GM19043 (cell line): ENCODE measurements around the gene MTFR2.
"Not testable (repeated sequence)": the region's sequence is repeated elsewhere in the genome, so short reads cannot be mapped to it uniquely, and the experiment has no call there.

ENCODE experiments used
- ATAC-seq: cut with Tn5 transposase; IDR thresholded peaks from one replicate; pipeline ENCODE4 v1.9.1; 2021; ENCODE audit warnings: low read depth; ENCODE audit not compliant: unreplicated experiment

Gene MTFR2

DNA sequence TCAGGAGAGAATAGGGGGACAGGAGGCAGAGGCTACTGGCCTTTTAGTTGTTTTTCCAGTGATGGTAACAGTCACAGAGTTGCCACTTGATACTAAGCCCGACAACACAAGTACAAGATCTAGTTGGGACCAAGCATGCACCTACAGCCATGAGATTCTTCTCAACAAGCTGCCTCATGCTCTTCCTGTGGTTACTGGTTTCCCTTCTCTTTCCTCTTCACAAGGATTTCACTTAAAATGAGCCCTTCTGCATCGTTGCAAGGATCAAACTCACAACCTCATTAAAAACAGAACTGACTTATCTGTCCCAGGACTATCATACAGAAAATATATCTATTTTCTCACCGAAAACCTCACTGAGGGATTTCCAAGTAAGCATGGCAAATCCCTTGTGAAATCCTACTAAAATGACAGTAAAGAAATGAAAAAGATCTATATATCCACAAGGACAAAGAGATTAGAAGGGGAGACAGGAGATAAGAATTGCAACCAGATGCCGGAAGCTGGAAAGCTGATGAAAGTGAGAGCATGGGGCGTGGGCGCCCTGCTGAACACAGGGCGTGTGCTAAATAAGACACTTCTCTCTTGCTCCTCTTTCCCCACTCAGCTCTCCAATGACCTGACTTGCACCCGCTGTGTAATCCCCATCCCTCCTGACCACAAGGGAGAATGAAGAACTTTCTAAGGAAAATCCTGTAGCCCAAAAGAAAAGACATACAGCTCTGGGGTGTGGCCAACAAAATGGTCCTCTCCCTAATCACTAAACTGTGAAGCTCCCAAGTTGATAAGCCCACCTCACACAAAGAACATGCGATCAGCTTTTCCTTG, 13.4 kb downstream of the MTFR2 start:
- no peak for ATAC-seq

DNA sequence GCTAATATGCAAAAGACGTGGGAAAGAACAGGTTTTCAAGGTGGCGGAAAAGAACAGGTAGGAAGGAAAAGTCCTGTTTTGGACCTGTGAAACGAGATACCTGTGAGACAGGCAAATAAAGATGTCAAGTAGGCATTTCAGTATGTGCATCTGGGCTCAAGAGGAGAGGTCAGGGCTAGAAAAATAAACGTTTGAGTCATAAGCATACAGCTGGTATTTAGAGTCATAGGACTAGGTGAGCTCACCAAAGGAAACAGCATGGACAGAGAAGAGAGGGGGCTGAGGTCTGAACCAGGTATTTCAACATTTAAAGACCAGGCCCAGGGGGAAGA, 14.9 kb downstream of the MTFR2 start:
- ATAC-seq, result no peak

DNA sequence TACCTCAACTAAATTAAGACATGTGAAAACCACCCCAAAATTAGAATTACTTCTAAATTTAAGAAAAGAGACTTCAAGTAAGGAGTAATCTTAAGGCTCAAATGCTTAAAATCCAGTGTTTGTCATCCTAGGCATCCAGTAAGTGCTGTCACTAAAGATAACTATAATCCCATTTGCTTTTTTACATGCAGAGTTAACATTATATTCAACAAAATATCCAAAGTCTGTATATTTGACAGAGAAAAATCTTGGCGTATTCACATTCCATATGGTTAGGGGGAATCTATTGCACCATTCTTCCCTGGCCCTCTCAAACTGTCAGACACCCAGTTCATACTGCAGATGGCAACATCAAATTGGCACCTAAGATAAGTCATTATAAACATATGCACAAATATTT, 17.4 kb downstream of the MTFR2 start:
- no peak for ATAC-seq

DNA sequence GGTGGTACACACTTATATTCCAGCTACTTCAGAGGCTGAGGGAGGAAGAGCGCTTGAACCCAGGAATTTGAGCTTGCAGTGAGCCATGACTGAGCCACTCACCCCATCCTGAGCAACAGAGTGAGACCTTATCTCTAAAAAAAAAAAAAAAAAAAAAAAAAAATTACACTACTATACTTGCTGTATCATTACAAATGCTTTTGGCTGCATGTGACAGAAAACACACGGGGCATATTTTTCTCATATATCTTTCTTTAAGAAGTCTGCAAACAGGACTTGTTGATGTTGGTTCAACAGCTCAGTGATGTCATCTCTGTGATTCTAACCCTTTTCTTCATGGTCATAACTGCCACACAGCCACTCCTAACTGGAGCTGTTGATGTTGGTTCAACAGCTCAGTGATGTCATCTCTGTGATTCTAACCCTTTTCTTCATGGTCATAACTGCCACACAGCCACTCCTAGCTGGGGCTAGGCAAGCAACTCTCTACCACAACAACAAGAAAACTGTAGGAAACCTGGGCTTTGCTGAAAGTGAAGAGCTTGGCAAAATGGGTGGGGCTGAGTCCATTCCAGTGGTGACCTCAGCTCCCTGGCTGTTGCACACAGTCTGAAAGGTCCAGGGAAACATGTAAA, 19.8 kb downstream of the MTFR2 start:
- ATAC-seq, result no peak

DNA sequence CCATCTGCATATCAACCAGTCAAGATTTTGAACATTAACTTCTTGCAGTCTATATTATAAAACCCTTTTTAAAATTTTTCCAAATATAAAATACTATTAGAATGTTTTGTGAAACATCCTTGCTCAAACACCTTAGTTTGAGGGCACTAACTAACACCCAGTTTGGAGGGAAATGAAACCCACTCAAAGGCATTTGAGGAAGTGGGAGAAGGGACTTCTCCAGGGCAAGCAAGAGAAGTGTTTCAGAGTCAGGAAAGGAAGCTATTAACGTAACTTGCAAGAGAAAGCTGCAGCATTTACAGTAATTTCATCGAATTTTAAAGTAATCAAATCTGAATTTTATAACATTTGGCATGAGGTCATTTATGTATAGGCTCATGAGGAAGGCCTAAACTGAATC, 21.3 kb downstream of the MTFR2 start:
- peak; percentile 47 for ATAC-seq

DNA sequence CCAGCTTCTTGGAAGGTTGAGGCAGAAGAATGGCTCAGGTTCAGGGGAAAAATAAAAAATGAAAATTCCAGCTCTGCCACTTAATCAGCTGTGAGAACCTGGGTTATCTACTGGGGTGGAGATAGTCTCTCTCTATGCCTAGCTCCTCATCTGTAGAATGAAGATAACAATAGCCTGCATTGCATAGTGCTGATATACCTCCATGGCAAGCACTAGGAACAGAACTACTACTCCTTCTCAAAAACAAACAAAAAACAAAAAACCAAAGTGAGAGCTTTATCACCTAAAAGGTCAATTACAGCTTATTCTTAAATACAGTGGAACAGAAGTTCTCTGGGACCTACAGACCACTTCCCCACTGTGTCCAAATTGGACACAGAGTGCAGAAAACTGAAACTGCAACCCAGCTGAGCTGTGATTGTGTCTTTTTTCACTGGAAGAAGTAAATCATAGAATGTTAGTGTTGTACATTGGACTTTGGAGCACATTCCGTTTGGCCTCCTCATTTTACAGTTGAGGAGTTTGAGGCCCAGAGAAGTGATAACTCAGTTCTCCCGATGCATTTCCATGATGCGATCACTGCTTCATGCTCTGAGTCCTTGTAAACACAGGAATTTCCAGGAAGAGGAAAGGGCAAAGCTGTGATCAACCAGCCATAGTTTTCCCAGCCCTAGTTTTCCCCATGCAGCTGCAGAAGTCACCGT, 23.3 kb downstream of the MTFR2 start:
- ATAC-seq, result peak; percentile 9

DNA sequence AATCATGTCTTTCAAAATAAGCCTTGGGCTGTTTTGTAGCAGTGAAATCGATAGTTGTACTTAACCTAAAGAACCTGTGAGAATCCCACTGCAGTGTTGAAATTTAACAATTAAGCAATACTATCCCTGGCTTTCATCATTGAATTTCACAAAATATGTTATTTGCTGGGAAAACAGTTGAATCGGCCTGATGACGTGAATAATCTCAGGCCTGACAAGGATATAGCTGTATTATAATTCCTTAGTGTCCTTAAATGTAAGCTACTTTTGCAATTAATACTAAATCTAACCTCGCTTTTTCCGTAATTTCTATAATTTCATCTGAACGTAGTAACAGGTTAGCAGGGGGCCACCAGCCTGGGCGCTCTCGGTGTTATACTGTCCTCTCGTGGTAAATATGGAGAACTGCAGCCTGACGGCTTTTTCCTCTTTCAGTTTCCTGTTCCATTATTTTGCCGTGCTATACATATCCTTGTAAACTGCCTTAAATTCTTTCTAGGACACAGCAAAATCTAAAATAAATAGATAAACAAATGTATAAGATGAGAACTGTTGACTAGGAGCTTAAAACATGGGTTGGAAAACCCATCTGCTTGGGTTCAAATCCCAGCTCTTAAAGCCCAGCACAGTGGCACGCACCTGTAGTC, 24.0 kb downstream of the MTFR2 start:
- ATAC-seq, result peak; percentile 58

DNA sequence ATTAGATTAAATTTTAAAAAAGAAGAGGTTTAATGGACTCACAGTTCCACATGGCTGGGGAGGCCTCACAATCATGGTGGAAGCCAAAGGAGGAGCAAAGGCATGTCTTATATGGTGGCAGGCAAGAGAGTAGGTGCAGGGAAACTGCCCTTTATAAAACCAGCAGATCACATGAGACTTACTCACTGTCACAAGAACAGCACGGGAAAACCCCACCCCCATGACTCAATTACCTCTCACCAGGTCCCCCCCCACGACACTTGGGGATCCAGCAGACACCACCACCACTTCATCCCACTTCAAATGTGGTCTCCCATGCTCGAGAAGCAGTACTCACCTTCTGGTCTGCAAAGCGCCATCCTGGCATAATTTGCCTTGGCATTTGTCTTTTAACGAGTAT, 24.6 kb downstream of the MTFR2 start:
- no peak for ATAC-seq

DNA sequence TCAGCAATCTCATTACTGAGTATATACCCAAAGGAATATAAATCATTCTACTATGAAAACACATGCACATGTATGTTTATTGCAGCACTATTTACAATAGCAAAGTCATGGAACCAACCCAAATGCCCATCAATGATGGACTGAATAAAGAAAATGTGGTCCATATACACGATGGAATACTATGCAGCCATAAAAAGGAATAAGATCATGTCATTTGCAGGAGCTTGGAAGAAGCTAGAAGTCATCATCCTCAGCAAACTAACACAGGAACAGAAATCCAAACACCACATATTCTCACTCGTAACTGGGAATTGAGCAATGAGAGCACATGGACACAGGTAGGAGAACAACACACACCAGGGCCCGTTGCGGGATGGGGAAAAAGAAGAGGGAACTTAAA, 25.1 kb downstream of the MTFR2 start:
- ATAC-seq, result not testable (repeated sequence)

DNA sequence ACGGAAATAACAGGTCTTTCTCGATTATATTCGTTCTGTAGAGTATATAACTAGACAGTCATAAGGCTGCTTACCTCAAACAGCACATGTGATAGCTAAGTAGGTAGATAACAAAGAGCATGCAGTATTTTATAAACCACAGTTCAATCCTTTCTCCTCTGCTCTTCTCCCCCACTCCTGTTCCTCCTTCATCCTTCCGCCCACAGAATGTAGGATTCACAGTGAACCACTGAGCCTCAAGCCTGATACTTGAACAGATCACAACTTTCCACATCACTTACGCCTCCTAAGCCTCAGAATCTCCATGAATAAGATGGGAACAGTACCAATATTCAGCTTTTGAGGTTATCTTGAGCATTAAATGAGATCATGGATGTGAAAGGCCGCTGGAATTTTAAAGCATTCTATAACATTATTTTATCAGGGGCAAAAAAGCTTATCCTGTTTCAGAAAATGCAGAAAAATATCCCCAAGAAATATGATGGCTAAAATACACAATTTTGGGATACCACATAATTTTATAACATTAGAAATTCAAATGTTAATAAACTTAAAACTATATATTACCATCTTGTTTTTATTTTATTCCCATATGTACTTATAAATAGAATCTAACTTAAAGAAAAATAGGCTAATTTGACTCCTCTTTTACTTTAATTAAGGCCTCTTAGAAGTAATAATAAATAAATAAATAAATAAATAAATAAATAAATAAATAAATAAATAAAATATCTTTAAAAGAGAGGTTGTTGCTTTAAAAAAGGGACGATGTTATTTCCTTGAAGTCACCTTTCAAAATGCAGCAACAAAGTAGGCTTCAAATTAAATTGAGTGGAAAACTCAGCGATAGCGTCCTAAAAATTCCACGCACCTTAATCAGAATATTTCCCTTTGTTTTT, 33.4 kb downstream of the MTFR2 start:
- ATAC-seq, result no peak

DNA sequence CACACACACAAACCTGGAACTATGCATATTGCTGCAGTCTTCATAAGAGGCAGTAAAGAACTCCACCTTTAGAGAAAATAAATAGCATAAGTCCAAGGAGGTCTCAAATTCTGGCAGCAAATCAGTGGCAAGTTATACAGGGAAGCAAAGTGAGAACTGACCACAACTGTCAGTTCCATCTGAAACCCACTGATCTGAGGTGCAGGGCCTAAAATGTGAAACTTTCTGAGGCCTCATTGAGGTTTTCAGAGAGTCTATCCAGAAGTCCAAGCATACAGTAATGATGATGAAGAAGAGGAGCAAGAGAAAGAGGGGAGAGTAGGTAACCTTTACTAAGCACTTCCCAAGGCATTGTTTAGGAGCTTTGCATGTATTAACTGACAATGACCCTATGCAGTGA, 36.3 kb downstream of the MTFR2 start:
- no peak for ATAC-seq

DNA sequence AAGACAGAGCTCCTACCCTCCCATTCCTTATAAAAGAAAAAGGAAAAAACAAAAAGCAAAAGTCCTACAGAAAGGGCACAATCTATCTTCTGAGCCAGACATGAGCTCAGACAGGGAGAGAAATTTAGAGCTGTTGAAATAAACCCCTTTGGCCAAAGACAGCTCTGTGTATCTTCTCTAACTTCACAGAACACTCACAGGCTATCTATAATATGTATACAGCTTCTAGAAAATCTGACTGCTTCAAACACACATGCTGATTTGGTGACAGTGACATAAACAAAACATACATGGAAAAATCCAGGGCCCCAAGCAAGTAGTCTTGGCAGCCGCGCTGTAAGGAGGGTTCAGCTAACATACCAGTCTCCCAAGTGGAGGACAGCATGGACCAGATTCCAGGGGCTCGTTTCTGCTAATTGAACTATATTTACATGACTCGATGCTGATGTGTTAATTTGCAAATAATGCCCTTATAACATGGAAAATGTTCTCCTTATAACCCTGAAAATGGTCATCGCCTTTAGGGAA, 37.0 kb downstream of the MTFR2 start:
- ATAC-seq, result no peak

DNA sequence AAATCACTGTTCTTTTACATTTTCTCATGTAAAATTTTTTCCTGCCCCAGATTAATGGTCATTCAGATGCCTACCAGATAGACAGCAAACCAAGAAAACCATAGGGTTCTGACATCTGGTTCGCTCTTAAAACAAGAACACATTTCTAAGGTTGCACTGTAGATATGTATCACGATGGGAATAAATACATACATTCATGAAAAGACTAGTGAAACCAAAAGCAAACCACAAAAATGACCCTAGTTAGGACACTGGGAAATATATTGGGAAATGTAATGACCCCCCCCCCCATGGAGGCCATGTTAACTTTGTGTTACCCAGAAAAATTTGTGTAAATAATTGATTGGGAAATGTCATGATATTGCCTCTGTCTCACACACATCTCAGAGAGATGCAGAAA, 37.5 kb downstream of the MTFR2 start:
- no peak for ATAC-seq

DNA sequence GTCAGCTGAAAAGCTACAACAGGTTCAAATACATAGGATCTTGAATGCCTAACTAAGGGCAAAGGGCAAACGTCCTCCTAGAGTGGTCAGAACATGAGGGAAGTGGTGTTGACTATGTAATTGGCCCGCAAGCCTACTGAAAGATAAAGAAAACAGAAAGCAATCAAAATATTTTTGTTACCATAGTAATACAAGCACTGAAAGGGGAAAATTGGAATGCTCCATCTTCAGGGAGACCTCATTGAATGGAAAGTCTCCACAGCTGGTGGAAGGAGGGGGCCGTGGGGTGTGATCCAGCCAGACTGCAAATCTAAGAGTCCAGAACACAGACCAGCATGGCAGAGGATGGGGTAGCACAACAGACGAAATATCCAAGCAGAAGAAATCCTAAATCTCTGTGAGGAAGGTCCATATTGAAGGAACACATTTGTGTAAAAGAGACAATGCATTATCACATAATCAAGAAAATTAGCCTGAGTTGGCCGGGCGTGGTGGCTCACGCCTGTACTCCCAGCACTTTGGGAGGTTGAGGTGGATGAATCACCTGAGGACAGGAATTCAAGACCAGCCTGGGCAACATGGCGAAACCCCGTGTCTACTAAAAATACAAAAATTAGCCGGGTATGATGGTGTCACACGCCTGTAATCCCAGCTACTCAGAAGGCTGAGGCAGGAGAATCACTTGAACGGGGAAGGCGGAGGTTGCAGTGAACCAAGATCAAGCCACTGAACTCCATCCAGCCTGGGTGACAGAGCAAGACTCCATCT, 39.5 kb downstream of the MTFR2 start:
- ATAC-seq, result no peak

DNA sequence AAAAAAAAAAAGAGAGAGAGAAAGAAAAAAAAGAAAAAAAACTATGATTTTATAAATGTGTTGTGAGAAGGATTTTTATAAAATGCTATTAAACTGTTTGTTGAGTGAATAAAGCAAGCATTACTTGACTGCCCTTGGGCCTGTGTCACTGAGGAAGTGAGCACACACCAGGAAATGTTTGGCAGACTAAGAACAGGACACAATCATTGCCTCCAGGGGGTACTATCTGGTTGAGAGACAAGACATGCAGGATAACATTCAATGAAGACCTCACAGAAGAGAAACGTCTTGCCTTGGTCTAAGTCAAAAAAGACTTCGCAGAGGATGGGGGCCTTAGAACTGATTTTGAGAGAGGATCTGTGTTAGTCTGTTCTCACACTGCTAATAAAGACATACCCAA, 40.6 kb downstream of the MTFR2 start:
- ATAC-seq, result no peak

DNA sequence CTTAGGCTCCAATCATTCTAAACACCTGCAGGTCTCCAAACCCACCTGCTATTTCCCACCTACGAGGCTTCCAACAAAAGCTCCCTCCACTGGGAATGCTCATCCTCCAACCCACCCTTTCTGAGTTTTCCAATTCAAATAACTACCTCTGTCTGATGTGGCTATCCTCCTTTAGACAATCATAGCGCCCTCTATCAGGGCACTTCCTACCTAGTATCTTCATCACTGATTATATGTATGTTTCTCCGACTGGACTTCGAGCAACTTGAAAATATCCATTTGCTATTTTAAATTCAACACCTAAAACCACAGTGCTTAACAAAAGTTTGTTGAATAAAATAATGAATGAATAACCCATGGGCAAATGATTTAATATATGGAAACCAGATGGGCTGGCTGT, 41.3 kb downstream of the MTFR2 start:
- no peak for ATAC-seq

DNA sequence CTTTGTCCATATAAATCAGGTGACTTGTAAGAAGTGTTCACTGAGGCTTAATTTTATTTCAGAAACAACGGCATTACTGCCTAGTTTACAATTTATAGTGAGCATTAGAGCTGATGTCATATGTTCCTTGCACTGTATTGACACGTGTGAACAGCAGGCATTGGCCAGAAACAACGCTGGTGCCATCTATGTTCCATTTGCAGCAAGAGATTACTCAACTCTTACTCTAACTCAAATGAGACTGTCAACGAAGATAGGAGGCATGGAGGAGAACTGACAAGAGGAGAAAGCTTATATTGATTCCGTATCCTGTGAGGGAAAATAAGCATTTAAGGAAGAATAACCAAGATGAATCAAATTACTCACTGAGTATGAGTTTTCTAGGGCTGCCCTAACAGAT, 48.4 kb downstream of the MTFR2 start:
- ATAC-seq, result no peak

DNA sequence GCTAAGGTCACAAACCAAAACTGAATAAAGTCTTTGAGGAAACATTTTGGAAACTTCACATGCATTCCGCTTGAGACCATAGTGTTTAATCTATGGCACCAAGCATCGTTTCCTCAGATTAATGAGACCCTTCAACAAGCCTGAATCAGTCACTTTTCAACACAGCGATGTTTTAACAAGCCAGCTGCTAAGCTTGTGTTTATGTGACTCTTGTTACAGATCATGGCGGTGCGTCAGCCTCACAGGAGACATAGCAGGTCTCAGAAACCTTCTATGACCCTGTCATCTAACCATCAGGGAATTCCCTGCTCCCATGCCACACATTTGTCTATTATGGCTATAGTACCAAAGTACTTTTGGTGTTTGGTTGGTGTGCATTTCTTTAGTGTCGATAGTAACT, 57.2 kb downstream of the MTFR2 start:
- no peak for ATAC-seq

DNA sequence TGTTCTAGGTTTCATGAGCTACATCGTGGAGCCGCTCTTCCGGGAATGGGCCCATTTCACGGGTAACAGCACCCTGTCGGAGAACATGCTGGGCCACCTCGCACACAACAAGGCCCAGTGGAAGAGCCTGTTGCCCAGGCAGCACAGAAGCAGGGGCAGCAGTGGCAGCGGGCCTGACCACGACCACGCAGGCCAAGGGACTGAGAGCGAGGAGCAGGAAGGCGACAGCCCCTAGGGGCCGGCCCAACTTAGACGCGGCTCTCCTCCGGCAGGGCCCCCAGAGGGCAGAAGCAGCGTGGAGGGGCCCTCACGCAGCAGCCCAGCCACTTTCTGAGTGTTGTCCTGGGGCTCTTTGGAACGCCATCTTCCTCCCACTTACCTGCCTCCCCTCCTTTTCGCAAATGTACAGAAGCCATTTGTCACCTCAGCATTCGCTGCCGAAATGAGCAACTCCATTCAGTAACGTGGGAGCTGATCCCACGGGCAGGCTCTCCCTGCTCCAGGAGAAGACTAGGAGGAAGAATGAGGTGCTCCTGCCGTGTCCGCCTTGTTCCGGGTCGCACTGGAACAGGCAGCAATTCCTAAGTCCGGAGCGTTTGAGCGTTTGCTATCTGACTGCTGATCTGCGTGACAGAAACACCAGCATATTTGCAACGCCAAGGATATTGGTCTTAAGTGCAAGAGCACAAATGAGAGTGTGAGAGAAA, 58.4 kb downstream of the MTFR2 start:
- no peak for ATAC-seq
